ENCODE data around the gene TP53INP2.
A peak's percentile ranks its signal among the peaks of the same experiment; 100 is the strongest.
"Not testable (repeated sequence)": the region's sequence is repeated elsewhere in the genome, so short reads cannot be mapped to it uniquely, and the experiment has no call there.

Gene TP53INP2

DNA sequence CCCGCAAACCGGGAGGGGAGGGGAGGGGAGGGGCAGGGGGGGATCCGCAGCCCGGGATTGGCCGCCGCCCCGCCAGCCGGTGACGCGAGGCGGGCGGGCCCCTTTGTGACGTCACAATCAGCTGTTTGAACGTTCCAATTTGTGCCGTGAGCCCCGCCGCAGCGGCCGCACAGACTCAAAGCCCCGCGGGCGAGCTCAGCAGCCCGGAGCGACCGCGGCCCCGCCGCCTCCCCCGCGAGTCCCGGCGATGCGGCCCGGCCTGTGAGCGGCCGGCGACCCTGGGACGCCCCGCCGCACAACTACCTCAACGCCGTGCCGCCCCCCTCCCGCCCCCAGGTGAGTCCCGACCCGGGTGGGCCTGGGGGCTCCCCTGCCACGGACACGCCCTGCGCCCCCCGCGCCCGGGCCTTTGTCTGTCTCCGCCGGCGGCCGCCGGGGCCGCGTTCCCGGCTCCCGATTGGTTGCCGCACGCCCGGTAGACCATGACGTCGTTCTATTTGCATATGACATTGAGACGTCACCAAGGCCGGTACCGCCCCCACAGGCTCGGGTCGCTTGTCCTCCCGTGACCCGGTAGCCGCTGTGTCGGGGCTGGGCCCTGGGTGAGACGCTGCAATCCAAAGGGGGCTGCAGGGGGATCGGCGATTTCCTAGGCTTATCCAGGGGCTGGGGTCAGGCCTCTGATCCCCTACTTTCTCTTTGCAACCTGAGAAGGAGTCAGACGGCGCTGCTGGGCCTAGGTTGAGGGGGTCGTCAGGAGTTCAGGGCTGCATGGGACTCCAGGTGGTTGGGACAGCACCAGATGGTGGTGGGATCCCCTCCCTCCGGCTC, at the start of gene TP53INP2:
Gene TP53INP2 (plus strand): TSS at position 168 of the 831 bp plus-strand sequence. CDS start 4,396 bp downstream, outside the sequence.
- DNase-seq: peak; percentile 71

GRCh38 chr20:34658654-34659053, 45.5 kb upstream of the TP53INP2 start:
- not testable (repeated sequence) for DNase-seq

- DNase-seq: not testable (repeated sequence)
Observed at GRCh38 chr20:34661811-34662210, 42.3 kb upstream of the TP53INP2 start.

DNA sequence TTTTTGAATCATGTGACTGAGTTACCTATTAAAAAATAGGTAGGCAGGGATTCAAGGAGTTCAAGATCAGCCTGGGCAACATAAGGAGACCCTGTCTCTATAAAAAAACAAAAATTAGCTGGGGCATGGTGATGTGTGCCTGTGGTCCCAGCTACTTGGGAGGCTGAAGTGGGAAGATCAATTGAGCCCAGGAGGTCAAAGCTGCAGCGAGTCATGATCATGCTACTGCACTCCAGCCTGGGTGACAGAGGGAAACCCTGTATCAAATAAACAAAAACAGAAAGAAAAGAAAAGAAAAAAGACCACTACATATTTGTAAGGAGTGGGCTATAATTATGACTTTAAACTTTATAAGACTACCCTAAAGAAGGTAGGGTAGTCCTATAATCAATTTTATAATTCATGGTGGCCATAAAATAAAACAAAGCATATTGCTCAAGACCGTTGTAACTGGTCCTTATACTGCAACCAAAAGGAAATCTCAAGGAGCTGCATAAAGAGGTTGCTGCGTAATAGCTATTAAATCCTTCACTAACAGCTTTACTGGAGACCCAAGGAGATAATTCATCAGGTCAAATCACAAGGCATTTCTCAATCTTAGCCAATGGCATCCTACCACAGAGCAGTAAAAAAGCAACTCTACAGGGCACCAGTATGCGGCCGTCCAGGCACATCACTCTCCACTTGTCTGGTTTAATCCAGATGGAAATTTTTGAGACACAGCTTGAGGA, 40.8 kb upstream of the TP53INP2 start:
- no peak for DNase-seq

DNA sequence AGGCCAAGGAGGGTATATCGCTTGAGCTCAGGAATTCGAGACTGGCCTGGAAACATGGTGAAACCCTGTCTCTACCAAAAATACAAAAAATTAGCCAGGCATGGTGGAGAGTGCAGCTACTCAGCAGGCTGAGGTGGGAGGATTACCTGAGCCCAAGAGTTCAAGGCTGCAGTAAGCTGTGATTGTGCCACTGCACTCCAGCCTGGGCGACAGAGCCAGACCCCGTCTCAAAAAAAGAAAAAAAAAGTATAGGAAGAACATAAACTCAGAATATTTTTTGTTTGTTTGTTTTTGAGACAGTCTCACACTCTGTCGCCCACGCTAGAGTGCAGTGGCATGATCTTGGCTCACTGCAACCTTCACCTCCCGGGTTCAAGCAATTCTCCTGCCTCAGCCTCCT, 39.4 kb upstream of the TP53INP2 start:
- DNase-seq: not testable (repeated sequence)

DNA sequence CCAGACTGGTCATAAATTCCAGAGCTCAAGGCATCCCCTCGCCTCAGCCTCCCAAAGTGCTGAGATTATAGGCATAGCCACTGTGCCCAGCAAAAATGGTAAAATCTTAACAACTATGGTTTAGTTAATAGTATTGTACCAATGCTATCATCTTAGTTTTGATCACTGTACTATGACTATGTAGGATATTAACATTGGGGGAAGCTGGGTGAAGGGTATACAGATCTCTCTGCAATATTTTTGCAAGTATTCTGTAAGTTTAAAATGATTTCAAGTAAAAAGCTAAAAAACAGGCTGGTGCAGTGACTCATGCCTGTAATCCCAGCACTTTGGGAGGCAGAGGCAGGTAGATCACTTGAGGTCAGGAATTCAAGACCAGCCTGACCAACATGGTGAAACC, 35.0 kb upstream of the TP53INP2 start:
- DNase-seq: no peak

GRCh38 chr20:34673412-34673811, 30.7 kb upstream of the TP53INP2 start:
- no peak for DNase-seq

- no peak for DNase-seq
Observed at GRCh38 chr20:34675561-34675960, 28.6 kb upstream of the TP53INP2 start.

DNA sequence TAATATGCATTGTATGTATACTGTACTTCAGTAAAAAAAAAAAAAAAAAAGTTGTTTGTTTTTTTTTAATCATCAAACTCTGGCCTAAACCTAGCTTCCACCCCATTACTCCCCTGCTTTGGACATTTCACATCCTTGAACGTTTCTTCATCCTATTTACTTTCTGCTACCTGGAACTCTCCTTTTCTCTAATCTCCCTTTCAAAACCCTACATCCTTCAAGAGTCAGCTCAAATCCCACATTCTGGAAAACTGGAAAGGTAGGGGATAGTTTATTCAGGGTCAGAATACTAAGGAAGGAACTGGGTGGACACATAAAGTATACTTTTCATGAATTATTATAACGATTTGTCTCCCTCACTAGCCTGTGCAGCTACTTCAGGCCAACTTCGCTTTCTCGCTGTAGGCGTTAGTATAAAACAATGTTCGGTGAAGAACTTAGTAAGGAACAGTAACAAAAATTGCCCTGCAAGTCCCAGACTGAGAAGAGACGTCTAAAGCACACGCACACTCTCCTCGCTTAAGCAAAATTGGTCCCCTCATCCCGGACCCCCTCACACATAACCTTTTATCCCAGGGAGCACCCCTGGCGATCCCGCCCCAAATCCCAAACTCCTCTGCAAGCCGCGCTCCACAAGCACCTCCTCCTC, 28.0 kb upstream of the TP53INP2 start:
- no peak for DNase-seq

GRCh38 chr20:34676642-34677373, 27.3 kb upstream of the TP53INP2 start, which contains the start of gene PIGU:
Gene PIGU, minus strand, starts transcription at chr20:34677092. Its CDS starts 7 bp downstream, at chr20:34677085.
- DNase-seq: peak; percentile 97

DNA sequence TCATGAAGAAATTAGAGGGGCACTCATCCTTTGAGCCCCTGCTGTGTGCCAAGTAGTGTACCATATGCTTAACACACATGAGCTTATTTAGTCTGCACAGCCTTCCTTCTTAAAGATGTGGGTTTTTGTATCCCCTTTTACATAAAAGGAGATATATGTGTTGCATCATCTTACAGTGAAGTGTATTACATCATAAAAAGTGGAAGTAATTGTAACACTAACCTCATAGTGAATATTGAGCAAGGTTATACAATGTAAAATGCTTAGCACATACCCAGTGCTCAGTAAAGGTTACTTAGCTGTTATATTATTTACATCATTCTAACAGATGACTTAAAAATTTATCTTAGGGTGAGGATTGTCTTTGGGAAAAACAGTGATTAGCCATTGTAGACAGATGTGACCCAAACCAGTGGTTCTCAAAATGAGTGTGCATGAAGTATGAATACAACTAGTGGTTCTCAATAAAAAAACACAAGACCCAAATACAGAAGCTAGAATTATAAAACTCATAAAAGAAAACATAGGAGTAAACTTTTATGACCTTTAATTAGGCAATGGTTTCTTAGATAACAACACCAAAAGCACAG, 23.5 kb upstream of the TP53INP2 start:
- DNase-seq: no peak

GRCh38 chr20:34683667-34684066, 20.5 kb upstream of the TP53INP2 start:
- no peak for DNase-seq

DNA sequence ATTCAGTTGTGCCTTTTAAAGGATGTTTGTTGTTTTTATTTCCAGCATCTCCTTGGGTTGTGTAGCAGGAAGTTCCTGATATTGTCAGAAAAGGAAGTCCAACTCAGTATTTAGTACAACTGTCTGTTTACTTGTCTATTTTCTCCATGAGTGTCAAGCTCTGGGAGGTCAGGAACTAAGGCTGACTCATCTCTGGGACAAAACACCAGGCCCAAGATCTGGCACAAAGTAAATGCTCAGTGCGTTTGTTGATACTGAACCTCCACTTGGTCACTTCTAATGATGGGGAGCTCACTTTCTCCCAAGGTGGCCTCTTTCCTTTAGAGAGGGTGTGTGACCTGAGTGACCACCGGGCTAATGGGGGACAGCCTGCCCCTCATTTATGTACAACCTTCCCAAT, 14.7 kb upstream of the TP53INP2 start:
- no peak for DNase-seq

GRCh38 chr20:34691838-34692237, 12.3 kb upstream of the TP53INP2 start:
- DNase-seq: no peak

DNA sequence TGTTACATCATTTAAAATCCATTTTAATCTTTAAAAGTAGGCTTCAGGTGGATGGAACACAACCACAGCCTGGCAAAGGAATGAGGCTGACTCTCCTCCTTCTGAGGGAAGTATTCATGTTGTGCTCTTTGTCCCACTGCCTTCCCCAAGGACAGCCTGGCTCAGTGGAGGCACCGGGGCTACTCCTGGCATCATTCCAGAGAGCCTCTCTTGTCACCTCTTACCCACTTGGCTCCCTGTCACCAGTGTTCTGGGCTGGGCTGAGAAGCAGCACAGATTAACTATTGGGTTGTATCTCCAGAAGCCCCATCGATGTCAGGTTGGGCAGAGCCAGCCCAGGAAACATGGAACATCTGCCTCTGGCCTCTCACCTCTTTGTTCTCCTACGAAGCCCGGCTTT, 10.7 kb upstream of the TP53INP2 start:
- no peak for DNase-seq

- DNase-seq: no peak
Observed at GRCh38 chr20:34701405-34702085, 2.6 kb upstream of the TP53INP2 start.

DNA sequence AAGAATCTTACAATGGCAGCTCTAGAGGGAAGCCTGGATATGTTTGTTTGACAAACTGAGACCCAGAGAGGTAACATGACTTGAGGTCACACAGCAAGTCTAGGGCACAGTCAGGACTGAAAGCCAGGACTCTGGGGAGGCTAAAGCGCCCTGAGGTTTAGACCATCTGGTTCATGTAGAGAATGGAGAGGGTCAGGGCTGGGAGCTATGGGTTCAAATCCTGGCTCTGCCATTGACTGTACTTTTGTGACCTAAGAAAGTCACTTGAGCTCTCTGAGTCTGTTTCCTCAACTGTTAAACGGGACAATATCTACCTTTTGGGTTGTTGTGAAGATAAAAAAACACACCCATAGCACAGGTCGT, 1.1 kb upstream of the TP53INP2 start:
- no peak for DNase-seq

- no peak for DNase-seq
Observed at GRCh38 chr20:34703424-34704176, 544 bp upstream of the TP53INP2 start.

- no peak for DNase-seq
Observed at GRCh38 chr20:34705008-34705396, 858 bp downstream of the TP53INP2 start.

GRCh38 chr20:34705397-34706301, 1.5 kb downstream of the TP53INP2 start:
- peak; percentile 59 for DNase-seq
